ENCODE data around the gene DHX16. TPM values are rescaled to one million over a fixed set of nuclear protein-coding genes. Genes with fewer than 3 reads are reported as not detected.
"Not testable (repeated sequence)": the region's sequence is repeated elsewhere in the genome, so short reads cannot be mapped to it uniquely, and the experiment has no call there.

The DHX16 gene
- total RNA-seq, 1 experiment from 2014 or later: 32.2 TPM

DNA sequence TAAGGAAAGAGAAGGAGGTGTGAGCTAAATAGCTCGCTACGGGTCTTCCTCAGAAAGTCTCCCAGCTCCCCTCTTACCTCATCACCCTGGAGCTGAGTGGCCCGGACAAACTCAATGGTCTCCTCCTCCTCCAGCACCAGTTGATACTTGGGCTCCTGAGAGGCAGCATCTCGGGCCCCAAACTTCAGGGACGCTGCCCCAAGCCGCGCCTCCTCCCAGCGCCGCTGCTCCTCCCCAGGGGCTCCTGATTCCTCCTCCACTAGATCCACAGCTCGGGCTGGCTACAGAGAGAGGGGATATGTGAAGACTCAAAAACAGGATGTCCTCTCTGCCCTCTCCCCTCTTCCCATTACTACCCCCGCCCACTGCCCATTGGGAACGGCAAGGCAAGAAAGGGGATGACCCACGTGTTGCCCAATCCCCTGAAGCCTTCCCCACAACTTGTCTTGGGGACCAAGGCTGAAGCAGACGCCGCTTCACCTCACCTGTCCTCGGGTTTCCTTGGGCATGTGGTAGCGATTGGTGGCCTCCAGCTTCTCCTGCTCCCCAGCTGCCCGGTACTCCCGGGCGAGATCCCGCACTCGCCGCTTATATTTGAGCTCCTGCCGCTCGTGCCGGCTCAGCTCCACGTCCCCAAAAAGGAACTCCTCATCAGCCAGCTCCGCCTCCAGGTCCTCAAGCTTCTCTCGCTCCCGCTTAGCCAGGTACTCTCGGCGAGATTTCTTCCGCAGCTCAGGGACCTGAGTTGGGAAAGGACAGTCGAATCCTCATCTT, 7.6 kb downstream of the DHX16 start (continued):
- TF ChIP-seq, protein P1, sequence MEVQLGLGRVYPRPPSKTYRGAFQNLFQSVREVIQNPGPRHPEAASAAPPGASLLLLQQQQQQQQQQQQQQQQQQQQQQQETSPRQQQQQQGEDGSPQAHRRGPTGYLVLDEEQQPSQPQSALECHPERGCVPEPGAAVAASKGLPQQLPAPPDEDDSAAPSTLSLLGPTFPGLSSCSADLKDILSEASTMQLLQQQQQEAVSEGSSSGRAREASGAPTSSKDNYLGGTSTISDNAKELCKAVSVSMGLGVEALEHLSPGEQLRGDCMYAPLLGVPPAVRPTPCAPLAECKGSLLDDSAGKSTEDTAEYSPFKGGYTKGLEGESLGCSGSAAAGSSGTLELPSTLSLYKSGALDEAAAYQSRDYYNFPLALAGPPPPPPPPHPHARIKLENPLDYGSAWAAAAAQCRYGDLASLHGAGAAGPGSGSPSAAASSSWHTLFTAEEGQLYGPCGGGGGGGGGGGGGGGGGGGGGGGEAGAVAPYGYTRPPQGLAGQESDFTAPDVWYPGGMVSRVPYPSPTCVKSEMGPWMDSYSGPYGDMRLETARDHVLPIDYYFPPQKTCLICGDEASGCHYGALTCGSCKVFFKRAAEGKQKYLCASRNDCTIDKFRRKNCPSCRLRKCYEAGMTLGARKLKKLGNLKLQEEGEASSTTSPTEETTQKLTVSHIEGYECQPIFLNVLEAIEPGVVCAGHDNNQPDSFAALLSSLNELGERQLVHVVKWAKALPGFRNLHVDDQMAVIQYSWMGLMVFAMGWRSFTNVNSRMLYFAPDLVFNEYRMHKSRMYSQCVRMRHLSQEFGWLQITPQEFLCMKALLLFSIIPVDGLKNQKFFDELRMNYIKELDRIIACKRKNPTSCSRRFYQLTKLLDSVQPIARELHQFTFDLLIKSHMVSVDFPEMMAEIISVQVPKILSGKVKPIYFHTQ (CRISPR knock-in tag; IDR thresholded peaks at IDR 0.05): no peak
- TF ChIP-seq PRRX2 (CRISPR knock-in tag; IDR thresholded peaks at IDR 0.05) (no peak), CREB1 (CRISPR knock-in tag; IDR thresholded peaks at IDR 0.05) (no peak), GRHL2 (CRISPR knock-in tag; IDR thresholded peaks at IDR 0.05; ENCODE audit: insufficient replicate concordance, severe bottlenecking) (no peak)
- TF ChIP-seq, protein P2, sequence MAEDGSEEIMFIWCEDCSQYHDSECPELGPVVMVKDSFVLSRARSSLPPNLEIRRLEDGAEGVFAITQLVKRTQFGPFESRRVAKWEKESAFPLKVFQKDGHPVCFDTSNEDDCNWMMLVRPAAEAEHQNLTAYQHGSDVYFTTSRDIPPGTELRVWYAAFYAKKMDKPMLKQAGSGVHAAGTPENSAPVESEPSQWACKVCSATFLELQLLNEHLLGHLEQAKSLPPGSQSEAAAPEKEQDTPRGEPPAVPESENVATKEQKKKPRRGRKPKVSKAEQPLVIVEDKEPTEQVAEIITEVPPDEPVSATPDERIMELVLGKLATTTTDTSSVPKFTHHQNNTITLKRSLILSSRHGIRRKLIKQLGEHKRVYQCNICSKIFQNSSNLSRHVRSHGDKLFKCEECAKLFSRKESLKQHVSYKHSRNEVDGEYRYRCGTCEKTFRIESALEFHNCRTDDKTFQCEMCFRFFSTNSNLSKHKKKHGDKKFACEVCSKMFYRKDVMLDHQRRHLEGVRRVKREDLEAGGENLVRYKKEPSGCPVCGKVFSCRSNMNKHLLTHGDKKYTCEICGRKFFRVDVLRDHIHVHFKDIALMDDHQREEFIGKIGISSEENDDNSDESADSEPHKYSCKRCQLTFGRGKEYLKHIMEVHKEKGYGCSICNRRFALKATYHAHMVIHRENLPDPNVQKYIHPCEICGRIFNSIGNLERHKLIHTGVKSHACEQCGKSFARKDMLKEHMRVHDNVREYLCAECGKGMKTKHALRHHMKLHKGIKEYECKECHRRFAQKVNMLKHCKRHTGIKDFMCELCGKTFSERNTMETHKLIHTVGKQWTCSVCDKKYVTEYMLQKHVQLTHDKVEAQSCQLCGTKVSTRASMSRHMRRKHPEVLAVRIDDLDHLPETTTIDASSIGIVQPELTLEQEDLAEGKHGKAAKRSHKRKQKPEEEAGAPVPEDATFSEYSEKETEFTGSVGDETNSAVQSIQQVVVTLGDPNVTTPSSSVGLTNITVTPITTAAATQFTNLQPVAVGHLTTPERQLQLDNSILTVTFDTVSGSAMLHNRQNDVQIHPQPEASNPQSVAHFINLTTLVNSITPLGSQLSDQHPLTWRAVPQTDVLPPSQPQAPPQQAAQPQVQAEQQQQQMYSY (CRISPR knock-in tag; IDR thresholded peaks at IDR 0.05): no peak
- TF ChIP-seq, protein P3, sequence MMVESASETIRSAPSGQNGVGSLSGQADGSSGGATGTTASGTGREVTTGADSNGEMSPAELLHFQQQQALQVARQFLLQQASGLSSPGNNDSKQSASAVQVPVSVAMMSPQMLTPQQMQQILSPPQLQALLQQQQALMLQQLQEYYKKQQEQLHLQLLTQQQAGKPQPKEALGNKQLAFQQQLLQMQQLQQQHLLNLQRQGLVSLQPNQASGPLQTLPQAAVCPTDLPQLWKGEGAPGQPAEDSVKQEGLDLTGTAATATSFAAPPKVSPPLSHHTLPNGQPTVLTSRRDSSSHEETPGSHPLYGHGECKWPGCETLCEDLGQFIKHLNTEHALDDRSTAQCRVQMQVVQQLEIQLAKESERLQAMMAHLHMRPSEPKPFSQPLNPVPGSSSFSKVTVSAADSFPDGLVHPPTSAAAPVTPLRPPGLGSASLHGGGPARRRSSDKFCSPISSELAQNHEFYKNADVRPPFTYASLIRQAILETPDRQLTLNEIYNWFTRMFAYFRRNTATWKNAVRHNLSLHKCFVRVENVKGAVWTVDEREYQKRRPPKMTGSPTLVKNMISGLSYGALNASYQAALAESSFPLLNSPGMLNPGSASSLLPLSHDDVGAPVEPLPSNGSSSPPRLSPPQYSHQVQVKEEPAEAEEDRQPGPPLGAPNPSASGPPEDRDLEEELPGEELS (CRISPR knock-in tag; IDR thresholded peaks at IDR 0.05): no peak

DNA sequence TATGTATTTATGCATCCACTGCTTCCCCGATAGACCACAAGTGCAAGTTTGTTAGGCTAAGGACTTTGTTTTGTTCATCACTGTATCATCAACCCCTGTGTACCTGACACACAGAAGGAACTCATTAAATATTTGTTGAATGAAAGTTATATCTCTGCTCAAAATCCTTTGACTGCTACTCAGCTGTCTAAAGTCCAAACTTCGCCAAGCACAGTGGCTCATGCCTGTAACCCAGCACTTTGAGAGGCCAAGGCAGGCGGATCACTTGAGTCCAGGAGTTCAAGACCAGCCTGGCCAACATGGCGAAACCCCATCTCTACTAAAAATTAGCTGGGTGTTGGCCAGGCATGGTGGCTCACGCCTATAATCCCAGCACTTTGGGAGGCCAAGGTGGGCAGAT, 14.9 kb downstream of the DHX16 start:
- H3K4me1 Mint-ChIP-seq; H3K27ac Mint-ChIP-seq; POLR2A ChIA-PET; ATAC-seq; DNase-seq (ENCODE audit: low spot score); CTCF ChIA-PET; H3K27me3 Mint-ChIP-seq (ENCODE audit: low read depth); H3K4me3 Mint-ChIP-seq; H3K9me3 Mint-ChIP-seq: not testable (repeated sequence)
- peaks cover 69% of the 10 kb centered on the region for H3K36me3 Mint-ChIP-seq

DNA sequence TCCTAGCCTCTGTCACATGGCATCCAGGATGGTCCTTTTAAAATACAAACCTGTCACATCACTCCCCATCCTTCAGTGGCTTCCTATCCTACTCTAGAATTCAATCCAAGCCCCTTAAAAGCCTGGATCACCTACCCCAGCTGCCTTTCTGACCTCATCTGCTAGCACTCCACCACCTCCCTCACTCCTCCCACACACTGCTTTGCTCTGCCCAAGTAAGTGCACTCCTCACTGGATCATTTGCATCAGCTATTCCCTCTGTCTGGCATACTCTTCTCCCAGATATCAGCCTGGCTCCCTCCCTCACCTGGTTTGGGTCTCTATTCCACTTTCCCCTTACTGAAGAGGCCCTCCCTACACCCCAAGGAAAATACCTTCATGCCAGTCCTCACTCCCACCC, 15.4 kb downstream of the DHX16 start:
- DNase-seq (ENCODE audit: low spot score): no peak
- Mint-ChIP-seq H3K4me1 (no peaks in the 10 kb centered on the region), H3K27ac (no peak overlapping the region), H3K4me3 (no peak overlapping the region), H3K27me3 (ENCODE audit: low read depth) (no peaks in the 10 kb centered on the region), H3K36me3 (peaks cover 67% of the 10 kb centered on the region), H3K9me3 (no peaks in the 10 kb centered on the region)
- ATAC-seq: no peak
- CTCF ChIA-PET: interaction anchor here (0.9 to 1.5 kb wide), 3 partner anchors 15 to 73 kb away, joined by 3 to 4 read pairs (median 3); partner anchors contain the start of gene DHX16
- POLR2A ChIA-PET: no interaction called here
- TF ChIP-seq TEAD4 (CRISPR knock-in tag; IDR thresholded peaks at IDR 0.05): no peak
- no peak for TF ChIP-seq ZNF396 (CRISPR knock-in tag; IDR thresholded peaks at IDR 0.05; ENCODE audit: borderline replicate concordance)
- no peak for TF ChIP-seq ZNF232 (CRISPR knock-in tag; IDR thresholded peaks at IDR 0.05)
- TF ChIP-seq SOX15 (CRISPR knock-in tag; IDR thresholded peaks at IDR 0.05): no peak
- no peak for TF ChIP-seq NR3C1 (CRISPR knock-in tag; conservative IDR thresholded peaks at IDR 0.05; ENCODE audit: low read depth)
- no peak for TF ChIP-seq SMAD3 (CRISPR knock-in tag; IDR thresholded peaks at IDR 0.05; ENCODE audit: borderline replicate concordance)
- TF ChIP-seq RORB (CRISPR knock-in tag; IDR thresholded peaks at IDR 0.05): no peak
- TF ChIP-seq FOXJ3 (CRISPR knock-in tag; IDR thresholded peaks at IDR 0.05; ENCODE audit: borderline replicate concordance): no peak
- TF ChIP-seq, protein P4, sequence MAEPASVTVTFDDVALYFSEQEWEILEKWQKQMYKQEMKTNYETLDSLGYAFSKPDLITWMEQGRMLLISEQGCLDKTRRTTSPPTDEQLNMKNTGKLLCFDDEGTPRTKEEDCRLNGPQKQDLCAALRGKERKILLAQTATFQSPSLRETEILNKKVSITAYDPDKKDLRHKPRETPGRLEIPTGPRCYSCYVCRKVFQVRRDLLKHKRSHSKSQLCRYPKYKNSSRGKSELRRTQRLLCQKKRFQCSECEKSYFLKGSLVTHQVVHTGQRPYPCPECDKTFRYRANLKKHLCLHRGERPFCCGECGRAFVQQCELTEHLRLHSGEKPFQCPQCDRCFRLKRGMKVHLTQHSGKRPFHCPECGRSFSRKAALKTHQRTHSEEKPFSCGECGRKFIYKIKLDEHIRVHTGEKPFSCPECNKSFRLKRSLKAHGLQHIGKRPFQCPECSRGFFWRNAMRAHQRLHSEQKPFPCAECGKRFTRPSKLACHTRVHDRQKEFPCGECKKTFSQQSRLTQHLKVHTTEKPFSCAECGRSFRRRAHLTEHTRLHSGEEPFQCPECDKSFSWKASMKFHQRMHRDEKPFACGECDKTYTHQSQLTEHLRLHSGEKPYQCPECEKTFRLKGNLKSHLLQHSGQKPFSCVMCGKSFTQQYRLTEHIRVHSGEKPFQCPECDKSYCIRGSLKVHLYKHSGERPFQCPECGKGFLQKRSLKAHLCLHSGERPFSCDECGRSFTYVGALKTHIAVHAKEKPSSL (CRISPR knock-in tag; conservative IDR thresholded peaks at IDR 0.05): no peak
- TF ChIP-seq, protein P5, sequence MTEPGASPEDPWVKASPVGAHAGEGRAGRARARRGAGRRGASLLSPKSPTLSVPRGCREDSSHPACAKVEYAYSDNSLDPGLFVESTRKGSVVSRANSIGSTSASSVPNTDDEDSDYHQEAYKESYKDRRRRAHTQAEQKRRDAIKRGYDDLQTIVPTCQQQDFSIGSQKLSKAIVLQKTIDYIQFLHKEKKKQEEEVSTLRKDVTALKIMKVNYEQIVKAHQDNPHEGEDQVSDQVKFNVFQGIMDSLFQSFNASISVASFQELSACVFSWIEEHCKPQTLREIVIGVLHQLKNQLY (CRISPR knock-in tag; IDR thresholded peaks at IDR 0.05): no peak
- TF ChIP-seq, protein P6, sequence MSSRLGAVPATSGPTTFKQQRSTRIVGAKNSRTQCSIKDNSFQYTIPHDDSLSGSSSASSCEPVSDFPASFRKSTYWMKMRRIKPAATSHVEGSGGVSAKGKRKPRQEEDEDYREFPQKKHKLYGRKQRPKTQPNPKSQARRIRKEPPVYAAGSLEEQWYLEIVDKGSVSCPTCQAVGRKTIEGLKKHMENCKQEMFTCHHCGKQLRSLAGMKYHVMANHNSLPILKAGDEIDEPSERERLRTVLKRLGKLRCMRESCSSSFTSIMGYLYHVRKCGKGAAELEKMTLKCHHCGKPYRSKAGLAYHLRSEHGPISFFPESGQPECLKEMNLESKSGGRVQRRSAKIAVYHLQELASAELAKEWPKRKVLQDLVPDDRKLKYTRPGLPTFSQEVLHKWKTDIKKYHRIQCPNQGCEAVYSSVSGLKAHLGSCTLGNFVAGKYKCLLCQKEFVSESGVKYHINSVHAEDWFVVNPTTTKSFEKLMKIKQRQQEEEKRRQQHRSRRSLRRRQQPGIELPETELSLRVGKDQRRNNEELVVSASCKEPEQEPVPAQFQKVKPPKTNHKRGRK (CRISPR knock-in tag; IDR thresholded peaks at IDR 0.05; ENCODE audit: borderline replicate concordance): no peak
